Natural killer cell treated with Interleukin-12 subunit alpha and Interleukin-12 subunit beta and Interleukin-15 and Interleukin-18, amount 100 ng/mL, for 72 hours (primary cell): ENCODE measurements around the gene MKRN1. TPM values are rescaled to one million over a fixed set of nuclear protein-coding genes. Genes with fewer than 3 reads are reported as not detected.
"Not testable (repeated sequence)": the region's sequence is repeated elsewhere in the genome, so short reads cannot be mapped to it uniquely, and the experiment has no call there.

Source experiments
- ATAC-seq, 2 donors: fragments of 150-1000 bp; cut with Tn5 transposase in 1 of 2; sonication (Bioruptor Pico), chemical (Tn5 transposase) in 1 of 2; 2 replicates each; pipeline ENCODE4 v1.10.0; 2021
- DNase-seq: peaks from one replicate; pipeline ENCODE4 v3.0.0; 2022; ENCODE audit warnings: low spot score
- H3K27ac Mint-ChIP-seq, 2 donors: 1 replicate in 1 of 2; 2 replicates in 1 of 2; pipeline ENCODE4 v1.8.0; 2022; ENCODE audit warnings: mixed read lengths in 2 of 2, mild to moderate bottlenecking in 1 of 2, moderate library complexity in 1 of 2
- H3K27me3 Mint-ChIP-seq, 2 donors: 1 replicate in 1 of 2; 2 replicates in 1 of 2; pipeline ENCODE4 v1.8.0; 2022; ENCODE audit warnings: mixed read lengths in 2 of 2
- H3K36me3 Mint-ChIP-seq: one replicate; pipeline ENCODE4 v1.8.0; 2022; ENCODE audit warnings: mixed read lengths
- H3K4me1 Mint-ChIP-seq, 2 donors: 1 replicate in 1 of 2; 2 replicates in 1 of 2; pipeline ENCODE4 v1.8.0; 2022; ENCODE audit warnings: low read depth in 2 of 2, mixed read lengths in 2 of 2, mild to moderate bottlenecking in 1 of 2
- H3K4me3 Mint-ChIP-seq: one replicate; pipeline ENCODE4 v1.8.0; 2022; ENCODE audit warnings: mixed read lengths
- H3K9me3 Mint-ChIP-seq: 2 replicates; pipeline ENCODE4 v1.8.0; 2022; ENCODE audit warnings: mixed read lengths
- total RNA-seq, 2 donors: library from RNA; stranded (reverse); gene quantifications; one replicate each; pipeline ENCODE4 v1.2.3, GENCODE V29; 2022

Gene MKRN1, protein sequence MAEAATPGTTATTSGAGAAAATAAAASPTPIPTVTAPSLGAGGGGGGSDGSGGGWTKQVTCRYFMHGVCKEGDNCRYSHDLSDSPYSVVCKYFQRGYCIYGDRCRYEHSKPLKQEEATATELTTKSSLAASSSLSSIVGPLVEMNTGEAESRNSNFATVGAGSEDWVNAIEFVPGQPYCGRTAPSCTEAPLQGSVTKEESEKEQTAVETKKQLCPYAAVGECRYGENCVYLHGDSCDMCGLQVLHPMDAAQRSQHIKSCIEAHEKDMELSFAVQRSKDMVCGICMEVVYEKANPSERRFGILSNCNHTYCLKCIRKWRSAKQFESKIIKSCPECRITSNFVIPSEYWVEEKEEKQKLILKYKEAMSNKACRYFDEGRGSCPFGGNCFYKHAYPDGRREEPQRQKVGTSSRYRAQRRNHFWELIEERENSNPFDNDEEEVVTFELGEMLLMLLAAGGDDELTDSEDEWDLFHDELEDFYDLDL
- 10 to 100 TPM; 46.5 to 97.9 TPM for total RNA-seq

GRCh38 chr7:140479062-140479738 is at the start of gene MKRN1:
Gene MKRN1, minus strand, starts transcription at chr7:140479505. Its CDS starts 161 bp downstream, at chr7:140479344.
- DNase-seq (peak; percentile 96), ATAC-seq (peak; percentile 98)
- Mint-ChIP-seq H3K27me3 (no peaks in the 10 kb centered on the region), H3K27ac (peak within 1 kb of the TSS; percentile 88 to 90), H3K4me3 (peak within 1 kb of the TSS; percentile 98), H3K9me3 (no peaks in the 10 kb centered on the region), H3K36me3 (no peaks in the 10 kb centered on the region), H3K4me1 (peaks cover 12 to 37% of the 10 kb centered on the region in 2 donors)

- peaks cover 0 to 7% of the 10 kb centered on the region in 2 donors for H3K4me1 Mint-ChIP-seq
- H3K9me3 Mint-ChIP-seq = no peaks in the 10 kb centered on the region
- H3K27ac Mint-ChIP-seq = no peak overlapping the region
- no peak overlapping the region for H3K4me3 Mint-ChIP-seq
- H3K36me3 Mint-ChIP-seq = no peaks in the 10 kb centered on the region
- no peak for DNase-seq
- H3K27me3 Mint-ChIP-seq = peaks cover 6 to 14% of the 10 kb centered on the region in 2 donors
- peak in 1 of 2 donors; percentile 44 for ATAC-seq
Observed at GRCh38 chr7:140526787-140527664, 47.7 kb upstream of the MKRN1 start.

GRCh38 chr7:140526214-140526613 is 46.9 kb upstream of the MKRN1 start:
- no peak for DNase-seq
- Mint-ChIP-seq H3K9me3 (no peaks in the 10 kb centered on the region), H3K27ac (no peak overlapping the region), H3K27me3 (peaks cover 6 to 10% of the 10 kb centered on the region in 2 donors), H3K4me3 (no peak overlapping the region), H3K36me3 (no peaks in the 10 kb centered on the region), H3K4me1 (peaks cover 0 to 7% of the 10 kb centered on the region in 2 donors)
- no peak for ATAC-seq

GRCh38 chr7:140525743-140526142 is 46.4 kb upstream of the MKRN1 start:
- H3K27me3 Mint-ChIP-seq = peaks cover 5 to 6% of the 10 kb centered on the region in 2 donors
- DNase-seq = no peak

DNA sequence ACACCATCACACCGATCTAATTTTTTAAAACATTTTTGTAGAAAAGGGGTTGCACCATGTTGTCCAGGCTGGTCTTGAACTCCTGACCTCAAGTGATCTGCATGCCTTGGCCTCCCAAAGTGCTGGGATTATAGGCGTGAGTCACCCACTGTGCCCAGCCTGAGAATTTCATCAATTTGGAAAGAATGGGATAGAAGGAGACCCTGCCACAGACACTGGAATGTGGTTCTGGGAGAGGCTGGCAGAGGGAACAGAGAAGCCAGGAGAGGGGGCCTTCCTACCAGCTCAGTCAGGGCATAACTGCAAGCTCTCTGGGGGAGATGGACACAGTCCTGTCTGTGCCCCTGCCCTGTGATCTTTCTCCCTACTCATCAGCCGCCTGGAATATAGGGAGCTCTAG is 42.1 kb upstream of the MKRN1 start:
- no peak overlapping the region for H3K4me3 Mint-ChIP-seq
- H3K27ac Mint-ChIP-seq = no peak overlapping the region
- ATAC-seq = peak in 1 of 2 donors; percentile 37
- H3K9me3 Mint-ChIP-seq = no peaks in the 10 kb centered on the region
- peaks cover 0 to 9% of the 10 kb centered on the region in 2 donors for H3K4me1 Mint-ChIP-seq
- H3K27me3 Mint-ChIP-seq = peaks cover 0 to 9% of the 10 kb centered on the region in 2 donors
- no peaks in the 10 kb centered on the region for H3K36me3 Mint-ChIP-seq
- no peak for DNase-seq

More at GRCh38 chr7:140525743-140526142, 46.4 kb upstream of the MKRN1 start:
- H3K4me3 Mint-ChIP-seq = no peak overlapping the region
- no peaks in the 10 kb centered on the region for H3K36me3 Mint-ChIP-seq
- peak; percentile 24 to 65 for ATAC-seq
- H3K4me1 Mint-ChIP-seq = peaks cover 0 to 7% of the 10 kb centered on the region in 2 donors
- H3K9me3 Mint-ChIP-seq = no peaks in the 10 kb centered on the region
- no peak overlapping the region for H3K27ac Mint-ChIP-seq

- ATAC-seq = no peak
- DNase-seq = no peak
- no peak overlapping the region for H3K4me3 Mint-ChIP-seq
- H3K36me3 Mint-ChIP-seq = no peaks in the 10 kb centered on the region
- H3K27ac Mint-ChIP-seq = no peak overlapping the region
- H3K4me1 Mint-ChIP-seq = peaks cover 0 to 4% of the 10 kb centered on the region in 2 donors
- no peaks in the 10 kb centered on the region for H3K9me3 Mint-ChIP-seq
- peaks cover 0 to 9% of the 10 kb centered on the region in 2 donors for H3K27me3 Mint-ChIP-seq
Observed at GRCh38 chr7:140519007-140519399, 39.7 kb upstream of the MKRN1 start.

- Mint-ChIP-seq H3K36me3 (no peaks in the 10 kb centered on the region), H3K27me3 (peaks cover 0 to 9% of the 10 kb centered on the region in 2 donors), H3K4me1 (peaks cover 0 to 4% of the 10 kb centered on the region in 2 donors), H3K9me3 (no peaks in the 10 kb centered on the region), H3K4me3 (no peak overlapping the region), H3K27ac (no peak overlapping the region)
- no peak for ATAC-seq
- no peak for DNase-seq
Observed at GRCh38 chr7:140518370-140519006, 39.2 kb upstream of the MKRN1 start.

GRCh38 chr7:140517546-140518369 is 38.5 kb upstream of the MKRN1 start:
- DNase-seq (no peak), ATAC-seq (peak in 1 of 2 donors; percentile 69)
- Mint-ChIP-seq H3K27me3 (peaks cover 0 to 9% of the 10 kb centered on the region in 2 donors), H3K36me3 (no peaks in the 10 kb centered on the region), H3K9me3 (no peaks in the 10 kb centered on the region), H3K4me3 (no peak overlapping the region), H3K27ac (no peak overlapping the region), H3K4me1 (peaks cover 0 to 4% of the 10 kb centered on the region in 2 donors)

GRCh38 chr7:140512317-140513000 is 33.2 kb upstream of the MKRN1 start:
- no peak for DNase-seq
- Mint-ChIP-seq H3K4me1 (no peaks in the 10 kb centered on the region), H3K27me3 (peaks cover 0 to 2% of the 10 kb centered on the region in 2 donors), H3K4me3 (no peak overlapping the region), H3K27ac (no peak overlapping the region), H3K9me3 (no peaks in the 10 kb centered on the region), H3K36me3 (no peaks in the 10 kb centered on the region)
- no peak for ATAC-seq

DNA sequence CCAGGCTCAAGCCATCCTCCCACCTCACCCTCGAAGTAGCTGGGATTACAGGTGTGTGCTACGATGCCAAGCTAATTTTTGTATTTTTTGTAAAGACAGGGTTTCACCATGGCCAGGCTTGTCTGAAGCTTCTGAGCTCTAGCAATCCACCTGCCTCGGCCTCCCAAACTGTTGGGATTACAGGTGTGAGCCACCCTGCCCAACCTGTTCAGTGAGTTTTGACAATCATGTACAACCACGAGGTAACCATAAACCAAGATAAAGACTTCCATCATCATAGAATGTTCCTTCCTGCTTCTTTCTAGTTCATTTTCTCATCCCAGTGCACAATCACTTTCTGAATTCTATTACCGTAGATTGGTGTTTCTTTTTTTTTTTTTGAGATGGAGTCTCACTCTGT is 30.5 kb upstream of the MKRN1 start:
- Mint-ChIP-seq H3K27me3 (no peaks in the 10 kb centered on the region), H3K4me1 (no peaks in the 10 kb centered on the region), H3K36me3 (no peaks in the 10 kb centered on the region), H3K9me3 (no peaks in the 10 kb centered on the region), H3K4me3 (no peak overlapping the region), H3K27ac (no peak overlapping the region)
- no peak for ATAC-seq
- no peak for DNase-seq

GRCh38 chr7:140507556-140507955 is 28.3 kb upstream of the MKRN1 start:
- H3K4me3 Mint-ChIP-seq, H3K4me1 Mint-ChIP-seq, H3K27me3 Mint-ChIP-seq, H3K9me3 Mint-ChIP-seq, H3K27ac Mint-ChIP-seq, ATAC-seq, DNase-seq, H3K36me3 Mint-ChIP-seq: not testable (repeated sequence)
